Activated CD4-positive, CD25-positive, alpha-beta regulatory T cell treated with anti-CD3 and anti-CD28 coated beads, Interleukin-2, amount 50 U/mL, for 72 hours (primary cell): ENCODE results near the gene KLC1.

Source experiments
- DNase-seq: peaks from one replicate; pipeline ENCODE4 v3.0.0; 2021

Gene KLC1

DNA sequence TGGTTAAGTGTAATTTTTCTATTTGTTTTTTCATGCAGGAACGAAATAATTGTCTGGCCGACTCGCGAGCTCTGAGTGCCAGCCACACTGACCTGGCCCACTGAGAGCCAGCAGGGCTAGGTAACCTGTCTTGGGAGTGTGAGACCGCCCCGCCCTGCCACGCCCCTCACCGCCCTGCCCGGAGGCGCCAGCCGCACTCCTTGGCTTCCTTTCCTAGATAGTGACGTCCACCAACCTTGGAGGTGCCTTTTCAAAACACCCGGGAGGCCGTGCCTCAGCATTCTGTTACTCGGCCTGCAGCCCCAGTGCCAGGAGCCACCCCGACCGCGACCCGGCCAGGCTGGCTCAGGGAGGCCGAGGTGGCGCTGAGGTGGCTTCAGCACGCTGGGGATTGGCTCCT, 64.5 kb downstream of the KLC1 start:
- no peak for DNase-seq

DNA sequence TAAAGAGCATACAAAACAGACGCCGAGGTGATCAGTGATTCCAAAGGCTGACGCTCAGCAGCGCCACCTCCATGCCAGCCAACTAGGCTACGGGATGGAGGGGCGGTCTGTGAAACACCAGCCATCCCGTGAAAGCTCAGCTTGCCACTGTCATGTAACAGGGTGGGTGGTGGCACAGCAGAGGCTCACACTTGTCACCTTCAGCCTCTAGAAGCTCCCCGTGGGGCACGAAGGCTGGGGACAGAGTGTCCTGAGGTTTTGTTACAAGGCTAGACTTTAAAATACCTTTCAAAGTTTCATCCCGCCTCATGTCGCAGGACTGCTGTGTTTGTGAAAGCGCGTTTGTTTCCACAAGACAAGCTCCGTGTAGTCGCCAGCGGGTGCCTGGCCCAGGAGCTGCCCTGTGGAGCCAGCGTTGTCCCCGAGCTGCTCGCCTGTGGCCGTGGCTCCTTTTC, 65.6 kb downstream of the KLC1 start:
- DNase-seq, result no peak

DNA sequence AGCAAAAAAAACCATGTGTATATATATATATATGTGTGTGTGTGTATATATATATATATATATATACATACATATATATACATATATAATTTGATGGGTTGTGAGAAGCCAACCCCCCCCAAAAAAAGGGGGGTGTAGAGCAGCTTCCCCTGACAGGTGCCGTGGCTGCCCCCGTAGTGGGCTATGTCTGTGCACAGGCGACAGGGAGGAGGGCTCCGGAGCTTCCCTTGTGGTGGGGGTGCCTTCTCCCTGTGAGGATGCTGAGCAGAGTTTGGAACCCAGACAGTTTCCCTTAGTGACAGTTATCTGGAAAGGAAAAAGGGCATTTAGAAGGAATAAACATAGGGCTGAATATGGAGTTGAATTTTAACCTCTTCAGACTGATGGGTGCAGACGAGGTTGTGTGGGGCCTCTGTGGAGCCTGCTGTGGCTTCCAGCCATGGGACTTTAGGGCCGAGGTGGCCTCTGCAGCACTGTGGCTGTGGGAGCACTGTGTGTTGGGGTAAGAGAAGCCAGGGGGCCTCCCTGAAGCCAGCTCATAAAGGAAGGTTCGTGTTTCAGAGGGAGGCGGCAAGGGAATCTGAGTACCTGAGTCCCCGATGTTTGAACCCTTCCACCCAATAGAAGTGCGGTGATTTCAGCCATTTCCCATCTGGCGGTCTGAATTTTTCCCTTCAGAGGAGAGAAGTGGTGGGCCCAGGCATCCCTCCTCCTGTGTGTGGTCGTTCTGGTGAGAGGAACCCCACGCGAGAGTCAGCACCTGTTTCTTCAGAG, 66.5 kb downstream of the KLC1 start:
- no peak for DNase-seq

DNA sequence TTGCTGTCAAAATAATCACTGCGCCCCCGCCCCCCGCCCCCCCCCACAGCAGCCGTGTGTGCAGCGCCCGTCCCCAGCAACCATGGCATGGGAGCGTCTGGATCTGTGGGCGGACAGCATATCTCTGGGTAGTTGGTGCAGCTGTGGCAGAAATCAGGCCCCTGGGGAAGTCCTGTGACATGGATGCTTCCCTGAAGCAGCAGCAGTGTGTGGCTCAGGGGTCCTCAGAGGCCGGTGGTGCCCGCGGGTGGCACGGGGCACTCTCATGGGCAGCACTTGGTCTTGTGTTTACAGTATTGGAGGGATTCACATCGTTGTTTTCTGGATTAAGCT, 67.0 kb downstream of the KLC1 start:
- DNase-seq, result no peak

DNA sequence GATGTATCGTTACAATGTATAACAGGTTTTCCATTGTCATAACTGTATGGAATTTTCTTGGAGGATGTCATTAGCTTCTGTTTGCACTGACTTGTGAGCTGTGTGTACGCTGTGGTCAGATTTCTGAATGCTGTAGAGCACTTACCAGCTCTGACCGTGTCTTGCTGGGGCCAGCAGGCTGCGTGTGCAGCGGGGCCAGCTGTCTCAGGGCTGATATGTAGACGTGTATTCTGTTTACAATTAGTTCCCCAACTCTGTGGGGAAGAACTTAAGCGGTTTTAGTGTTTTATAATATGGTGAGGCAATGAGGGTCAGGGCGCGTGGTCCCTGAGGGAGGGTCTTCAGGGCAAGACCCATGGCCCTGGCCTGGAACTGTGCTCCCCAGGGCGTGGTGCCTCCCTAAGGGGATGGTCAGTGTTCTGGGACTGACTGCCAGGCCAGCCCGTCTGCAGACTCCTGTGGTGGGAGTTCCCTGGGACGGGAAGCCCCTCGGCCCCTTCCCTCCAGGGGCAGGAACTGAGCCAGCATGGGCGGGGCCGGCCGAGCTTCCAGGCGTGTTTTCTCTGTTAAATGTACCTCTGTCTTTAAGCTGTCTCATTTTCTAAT, 67.6 kb downstream of the KLC1 start:
- no peak for DNase-seq

DNA sequence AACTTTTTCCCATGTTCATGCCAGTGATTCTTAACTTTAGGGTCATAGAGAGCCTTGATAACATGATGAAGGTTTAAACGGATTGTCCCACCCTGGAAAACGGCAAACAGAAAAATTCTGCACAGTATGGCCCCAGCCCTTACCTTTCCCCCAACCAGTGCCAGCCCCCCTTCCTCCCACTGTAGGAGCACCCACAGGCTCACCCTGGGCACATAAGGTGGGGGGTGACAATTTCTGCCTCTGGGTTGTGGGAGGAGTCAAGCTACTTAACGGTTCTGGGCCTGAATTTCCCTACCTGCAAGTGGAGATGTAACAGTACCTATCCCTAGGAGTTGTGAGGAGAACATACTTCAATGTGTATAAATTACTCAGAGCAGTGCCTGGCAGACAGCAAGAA, 68.2 kb downstream of the KLC1 start:
- no peak for DNase-seq

DNA sequence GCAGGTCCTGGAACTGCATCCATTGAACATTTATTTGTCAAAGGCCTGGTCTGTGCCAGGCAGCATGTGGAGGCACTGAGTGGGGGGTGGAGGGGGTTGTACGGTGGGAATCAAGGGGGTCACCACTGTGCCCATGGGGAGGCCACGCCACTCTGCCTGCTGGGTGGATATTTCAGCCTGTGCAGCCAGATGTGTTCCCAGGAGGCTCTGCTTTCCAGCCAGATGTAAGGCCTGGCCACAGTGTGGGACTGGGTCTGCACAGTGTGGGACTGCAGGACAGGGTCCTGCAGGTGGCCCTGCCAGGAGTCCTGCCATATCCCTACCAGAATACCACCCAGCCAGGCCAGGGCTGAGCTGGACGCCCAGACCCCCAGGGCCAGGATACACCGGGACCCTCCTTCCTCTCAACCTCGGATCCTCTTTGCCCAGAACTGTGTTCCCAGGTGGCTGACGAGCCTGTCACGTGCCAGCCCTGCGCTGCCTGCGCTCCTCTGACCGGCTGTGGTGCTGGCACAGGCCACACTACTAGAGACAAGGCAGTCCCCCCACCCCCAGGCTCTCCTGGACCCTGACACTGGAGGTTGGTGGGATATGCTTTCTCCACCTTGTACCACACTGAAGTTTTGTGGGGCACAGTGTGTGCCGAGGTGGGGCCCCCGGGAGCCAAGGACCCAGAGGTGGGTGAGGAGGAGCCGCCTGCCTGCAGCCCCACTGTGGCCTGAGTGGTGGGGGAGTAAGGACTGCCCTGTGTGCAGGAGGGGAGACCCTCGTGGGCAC, 68.8 kb downstream of the KLC1 start:
- no peak for DNase-seq

DNA sequence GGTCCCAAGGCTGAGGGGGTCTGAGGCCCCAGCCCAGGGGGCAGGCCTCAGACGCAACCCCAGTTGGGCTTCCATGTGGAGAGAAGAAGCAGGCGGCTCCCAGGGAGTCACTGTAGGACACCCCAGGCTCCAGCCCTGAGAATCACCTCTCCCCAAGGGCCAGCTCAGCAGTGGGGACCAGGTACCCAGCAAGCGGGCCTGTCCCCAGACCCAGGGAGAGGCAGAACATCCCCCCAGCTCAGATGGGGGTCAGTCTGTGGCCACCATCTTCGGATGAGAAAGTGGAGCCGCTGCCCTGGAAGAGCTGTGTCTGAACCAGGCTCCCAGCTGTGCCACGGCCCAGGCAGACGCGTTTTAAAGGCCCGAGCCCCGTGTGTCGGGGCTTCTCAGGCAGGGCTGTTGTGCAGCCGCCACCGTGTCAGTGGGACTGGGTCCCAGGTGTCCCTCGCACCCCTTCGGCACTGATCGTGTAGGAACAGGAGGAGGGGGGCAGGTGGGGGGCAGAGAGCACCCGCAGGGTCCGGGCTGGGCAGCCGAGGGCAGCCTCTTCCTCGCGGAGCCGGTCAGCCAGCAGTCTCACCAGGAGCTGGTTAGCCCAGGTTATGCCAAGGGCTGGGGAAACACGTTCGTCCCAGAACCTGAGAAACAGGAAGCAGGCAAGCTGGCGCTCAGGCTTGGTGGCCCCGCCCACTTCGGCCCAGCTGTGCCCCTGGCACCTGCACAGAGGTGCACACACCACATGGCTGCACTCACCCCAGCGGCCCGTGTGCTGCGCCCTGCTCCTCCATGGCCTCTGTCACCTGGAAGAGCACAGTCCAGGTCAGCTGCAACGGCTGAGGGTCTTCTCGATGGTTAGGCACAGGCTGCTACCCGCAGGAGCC, 69.6 kb downstream of the KLC1 start:
- DNase-seq, result no peak

DNA sequence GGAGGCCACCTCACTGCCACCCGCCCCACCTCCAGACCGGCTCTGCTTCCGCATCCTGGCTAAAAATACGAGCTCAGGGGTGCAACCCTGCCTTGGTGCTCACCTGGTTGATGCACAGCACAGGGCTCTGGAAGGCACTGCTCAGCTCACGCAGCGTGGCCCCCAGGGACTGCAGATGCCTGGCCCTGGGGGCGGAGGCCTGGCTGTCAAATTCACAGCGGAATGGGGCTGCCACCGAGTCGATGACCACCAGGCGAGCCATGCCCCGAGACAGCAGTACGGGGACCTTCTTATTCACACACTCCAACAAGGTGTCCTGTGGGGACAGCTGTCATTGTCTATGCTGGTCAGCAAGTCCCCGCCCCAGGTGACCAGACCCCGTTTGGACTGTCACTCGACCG, 70.2 kb downstream of the KLC1 start:
- no peak for DNase-seq

DNA sequence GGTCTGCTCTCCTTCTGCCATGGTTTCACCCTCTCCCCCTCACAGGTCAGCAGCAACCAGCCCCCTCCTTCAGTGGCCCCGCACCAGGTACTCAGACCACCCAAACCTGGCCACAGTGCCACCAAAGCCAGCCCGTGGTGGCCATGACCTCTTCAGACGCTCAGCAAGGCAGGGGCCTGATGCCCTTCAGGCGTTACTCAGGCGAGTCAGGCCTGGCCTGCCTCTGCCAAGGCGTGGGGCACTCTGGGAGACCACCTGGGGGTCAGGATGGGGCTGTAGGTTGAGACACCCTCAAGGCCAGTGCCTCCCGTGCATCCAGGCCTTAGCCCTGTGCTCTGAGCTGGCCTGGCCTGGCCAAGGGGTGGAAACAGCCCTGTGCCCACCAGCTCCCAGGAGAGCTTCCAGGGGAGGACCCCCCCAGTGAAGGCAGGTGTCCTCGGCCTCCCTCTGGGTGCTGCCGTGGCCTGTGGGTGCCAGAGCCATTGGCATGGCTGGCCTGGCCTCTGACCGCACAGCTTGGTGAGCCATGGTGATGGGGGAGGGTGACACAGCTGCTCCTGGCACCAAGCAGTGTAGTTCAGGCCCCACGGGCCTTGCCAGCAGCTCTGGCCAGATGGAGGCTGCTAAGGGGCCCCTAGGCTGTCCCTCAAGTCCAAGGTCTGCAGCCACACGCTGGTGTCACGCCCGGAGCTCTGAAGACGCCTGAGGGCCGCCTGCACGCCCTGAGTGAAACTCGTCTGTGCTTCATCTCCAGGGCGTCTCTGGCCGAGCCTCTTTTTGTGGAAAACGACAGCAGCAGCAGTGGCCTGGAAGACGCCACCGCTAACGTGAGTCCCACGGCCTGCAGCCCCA, 71.1 kb downstream of the KLC1 start:
- no peak for DNase-seq

DNA sequence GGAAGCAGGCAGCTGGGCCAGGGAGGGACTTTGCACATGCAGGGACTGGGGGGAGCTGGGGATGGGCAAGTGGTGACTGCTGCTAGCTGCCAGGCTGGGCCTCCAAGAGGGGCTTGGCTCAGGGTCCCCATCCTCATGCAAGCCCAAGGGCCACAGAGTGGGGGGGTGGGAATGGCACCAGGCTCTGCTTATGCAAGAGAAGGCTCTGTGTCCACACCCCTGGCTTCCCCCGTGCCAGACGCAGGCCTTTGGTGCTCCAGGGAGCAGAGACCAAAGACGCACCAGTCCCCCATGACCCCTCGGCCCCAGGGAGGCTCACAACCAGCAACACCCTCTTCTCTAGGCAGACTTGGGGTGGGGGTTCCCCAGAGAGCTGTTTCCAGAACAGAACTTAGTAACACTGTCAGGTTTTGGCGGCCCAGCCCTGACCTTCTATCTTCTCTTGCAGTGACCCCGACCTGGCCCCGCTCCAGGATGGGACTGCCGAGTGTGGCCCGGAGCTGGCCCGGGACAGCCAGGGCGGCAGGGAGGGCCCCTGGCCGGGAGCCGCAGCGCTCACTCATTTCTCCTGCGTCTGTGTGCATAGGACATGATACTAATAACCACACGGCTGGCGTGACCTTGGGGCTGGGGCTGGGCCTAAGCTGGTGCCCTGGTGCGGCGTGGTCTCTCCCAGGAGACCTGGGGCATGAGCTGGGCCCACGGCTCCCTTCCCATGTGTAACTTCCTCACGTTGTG, 71.9 kb downstream of the KLC1 start:
- DNase-seq, result no peak

DNA sequence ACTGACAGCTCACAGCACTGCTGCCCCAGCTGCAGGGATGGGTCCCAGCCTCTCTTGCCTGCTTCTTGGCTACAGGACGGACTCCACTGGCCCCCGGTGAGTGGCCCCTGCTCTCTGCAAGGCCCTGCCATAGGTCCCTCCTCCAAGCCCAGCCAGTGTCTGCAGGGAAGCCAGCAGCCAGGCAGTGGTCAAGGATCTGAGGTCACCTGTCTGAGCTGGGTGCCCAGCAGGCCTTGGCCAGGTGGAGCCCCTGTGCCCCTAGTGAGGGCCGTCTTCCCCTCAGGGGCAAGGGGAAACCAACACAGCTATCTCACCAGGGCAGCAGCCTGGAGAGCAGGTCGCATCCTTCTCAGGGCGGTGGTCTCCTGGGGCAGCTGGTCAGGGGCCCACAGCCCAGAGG, 73.1 kb downstream of the KLC1 start:
- DNase-seq, result no peak

DNA sequence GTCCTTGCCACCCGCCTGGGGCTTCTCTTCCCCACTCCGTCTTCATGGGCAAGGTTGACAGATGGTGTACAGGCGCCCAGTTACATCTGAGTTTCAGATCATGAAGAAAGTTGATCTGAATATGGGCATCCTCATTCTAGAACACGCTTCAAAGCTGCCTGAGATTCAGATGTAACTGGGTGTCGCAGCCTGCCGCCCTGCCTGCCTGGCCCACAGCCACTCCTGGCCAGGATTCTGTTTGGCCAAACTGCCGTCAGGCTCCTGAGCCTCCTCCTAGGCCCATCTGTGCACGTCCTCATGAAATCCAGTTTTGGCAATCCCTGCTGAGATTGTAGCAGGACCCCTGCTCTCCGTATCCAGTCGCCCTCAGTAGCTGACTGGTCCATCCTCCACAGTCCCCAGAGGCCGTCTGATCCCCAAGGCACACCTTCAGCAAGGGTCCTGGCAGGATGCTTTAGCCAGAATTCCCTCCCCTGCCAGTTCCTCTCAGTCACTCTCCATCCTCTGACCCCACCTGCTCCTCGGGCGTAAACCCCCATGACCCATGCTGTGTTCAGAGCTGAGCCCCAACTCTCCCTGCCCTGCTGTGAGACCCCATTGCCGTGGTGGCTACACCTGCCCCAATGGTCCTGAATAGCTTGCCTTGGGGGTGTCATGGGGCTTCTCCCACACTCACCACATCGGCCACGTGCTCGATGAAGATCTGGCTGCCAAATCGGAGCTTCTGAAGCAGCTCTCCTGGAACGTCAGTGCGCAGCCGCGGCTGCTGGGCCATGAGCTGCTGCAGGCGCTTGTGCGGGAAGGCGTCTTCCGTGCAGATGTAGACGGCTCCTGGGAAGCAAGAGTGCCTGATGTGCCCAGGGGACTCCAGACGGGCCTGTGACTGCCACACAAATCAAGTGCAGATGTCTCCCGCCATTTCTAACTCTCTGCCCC, 73.8 kb downstream of the KLC1 start:
- DNase-seq, result no peak

DNA sequence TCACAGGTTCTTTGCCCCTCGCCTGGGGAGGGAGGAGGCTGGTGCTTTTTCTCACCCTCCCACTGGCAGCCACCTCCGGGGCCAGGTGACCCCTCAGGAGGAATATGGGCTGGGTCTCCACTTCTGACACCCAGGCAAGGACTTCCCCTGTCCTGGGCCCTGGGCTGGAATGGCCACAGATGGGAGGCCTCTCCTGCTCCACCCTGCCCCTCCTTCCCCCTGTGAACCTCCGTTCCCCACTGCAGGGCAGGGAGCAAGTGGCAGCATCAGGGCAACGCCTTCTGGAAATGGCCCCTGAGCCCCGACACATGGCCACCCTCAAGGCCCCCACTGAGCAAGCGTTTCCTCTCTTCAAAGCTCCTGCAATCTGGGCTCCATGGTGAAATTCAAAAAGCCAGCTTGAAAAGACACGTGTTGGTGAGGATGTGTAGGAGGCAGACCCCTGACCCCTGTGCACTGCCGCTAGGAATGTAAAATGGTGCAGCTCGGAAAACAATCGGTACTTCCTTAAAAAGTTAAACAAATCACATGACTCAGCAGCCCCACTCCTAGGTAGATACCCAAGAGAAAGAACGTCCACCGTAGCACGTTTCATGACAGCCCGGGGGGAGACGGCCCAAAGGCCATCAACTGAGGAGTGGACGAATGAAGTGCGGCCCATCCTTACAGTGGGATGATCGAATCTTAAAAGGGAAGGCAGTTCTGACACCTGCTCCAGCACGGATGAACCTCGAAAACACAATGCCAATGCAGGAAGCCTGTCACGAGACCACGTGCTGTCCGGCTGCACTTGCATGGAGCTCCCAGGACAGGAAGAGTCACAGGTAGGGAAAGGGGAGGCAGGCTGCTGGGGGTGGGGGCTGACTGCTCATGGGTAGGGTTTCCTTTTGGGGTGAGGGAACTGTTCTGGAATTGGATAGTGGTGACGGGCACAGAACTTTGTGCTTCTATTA, 74.7 kb downstream of the KLC1 start:
- DNase-seq, result no peak

DNA sequence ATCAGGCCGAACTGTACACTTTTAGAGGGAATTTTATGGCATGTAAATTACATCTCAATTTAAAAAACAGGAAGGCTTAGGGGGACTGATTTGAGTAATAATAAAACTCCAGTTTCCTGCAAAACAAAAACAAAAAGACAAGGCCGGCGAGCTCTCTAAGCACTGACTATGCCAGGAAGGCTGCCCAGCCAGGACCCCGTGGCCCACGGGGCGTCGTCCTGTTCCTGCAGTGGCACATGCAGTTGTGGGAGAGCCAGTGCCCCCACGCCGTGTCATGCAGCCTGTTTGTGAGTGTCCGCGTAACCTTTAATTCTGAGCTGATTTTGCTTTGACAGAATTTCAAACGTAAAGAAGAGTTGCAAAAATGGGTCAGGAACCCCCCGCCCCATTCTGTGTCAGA, 75.7 kb downstream of the KLC1 start:
- DNase-seq, result no peak

DNA sequence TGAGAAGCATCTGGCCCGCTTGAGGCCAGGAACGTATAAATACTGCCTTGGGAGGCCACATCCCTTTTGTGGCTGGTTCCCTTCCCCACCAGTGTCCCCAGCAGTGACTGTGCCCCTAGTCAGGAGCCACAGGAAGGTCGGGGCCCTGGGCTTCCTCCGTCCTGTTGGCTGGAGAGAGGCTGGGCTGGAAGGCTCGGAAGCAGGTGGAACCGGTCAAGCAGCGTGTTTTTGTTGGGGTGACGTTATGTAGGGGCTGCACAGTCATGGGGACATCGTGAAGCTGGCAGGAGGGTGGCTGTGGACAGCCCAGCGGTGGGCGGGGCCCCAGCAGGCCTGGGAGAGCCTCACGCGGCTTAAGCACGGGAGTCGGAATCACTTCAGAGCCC, 76.1 kb downstream of the KLC1 start:
- DNase-seq, result no peak

DNA sequence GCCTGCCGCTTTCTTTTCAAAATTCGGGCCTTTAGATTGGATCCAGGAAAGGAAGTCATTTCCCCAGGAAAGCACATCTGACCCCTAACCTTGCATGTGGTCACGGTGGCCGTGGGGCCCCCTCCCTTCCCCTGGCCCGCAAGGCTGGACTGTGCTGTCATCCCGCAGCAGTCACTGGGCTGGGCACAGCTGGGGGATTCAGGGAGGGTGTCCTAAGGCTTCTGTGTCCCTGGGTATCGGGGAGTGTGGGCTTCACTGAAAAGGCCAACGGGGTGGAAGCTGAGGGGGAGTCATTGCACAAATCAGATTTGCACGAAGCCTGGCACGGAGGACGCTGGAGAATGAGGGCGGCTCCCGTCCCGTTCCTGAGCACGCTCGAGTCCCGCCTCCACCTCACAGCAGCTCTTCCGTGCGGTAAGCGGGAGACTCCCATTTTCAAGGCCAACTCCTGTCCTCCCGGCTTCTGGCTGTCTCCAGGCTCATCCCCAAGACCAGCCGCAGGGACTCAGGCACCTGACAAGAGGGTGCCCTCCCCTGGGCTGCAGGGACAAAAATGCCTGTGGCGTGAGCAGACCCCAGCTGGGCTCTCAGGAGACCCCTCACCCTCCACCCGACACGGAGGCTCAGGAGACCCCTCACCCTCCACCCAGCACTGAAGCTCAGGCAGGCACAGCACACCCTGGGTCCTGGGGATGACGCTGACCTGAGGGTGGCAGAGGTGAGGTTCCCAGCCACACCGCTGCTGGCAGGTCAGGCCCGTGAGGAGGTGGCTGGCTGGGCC, 76.7 kb downstream of the KLC1 start:
- no peak for DNase-seq
